Embryonic facial prominence (tissue), 1 donor: ENCODE results near the gene PGAM2.

Experiments
- DNase-seq: peaks from one replicate; pipeline ENCODE4 v3.0.0-alpha.2; 2016; ENCODE audit errors: extremely low spot score

The PGAM2 gene

DNA sequence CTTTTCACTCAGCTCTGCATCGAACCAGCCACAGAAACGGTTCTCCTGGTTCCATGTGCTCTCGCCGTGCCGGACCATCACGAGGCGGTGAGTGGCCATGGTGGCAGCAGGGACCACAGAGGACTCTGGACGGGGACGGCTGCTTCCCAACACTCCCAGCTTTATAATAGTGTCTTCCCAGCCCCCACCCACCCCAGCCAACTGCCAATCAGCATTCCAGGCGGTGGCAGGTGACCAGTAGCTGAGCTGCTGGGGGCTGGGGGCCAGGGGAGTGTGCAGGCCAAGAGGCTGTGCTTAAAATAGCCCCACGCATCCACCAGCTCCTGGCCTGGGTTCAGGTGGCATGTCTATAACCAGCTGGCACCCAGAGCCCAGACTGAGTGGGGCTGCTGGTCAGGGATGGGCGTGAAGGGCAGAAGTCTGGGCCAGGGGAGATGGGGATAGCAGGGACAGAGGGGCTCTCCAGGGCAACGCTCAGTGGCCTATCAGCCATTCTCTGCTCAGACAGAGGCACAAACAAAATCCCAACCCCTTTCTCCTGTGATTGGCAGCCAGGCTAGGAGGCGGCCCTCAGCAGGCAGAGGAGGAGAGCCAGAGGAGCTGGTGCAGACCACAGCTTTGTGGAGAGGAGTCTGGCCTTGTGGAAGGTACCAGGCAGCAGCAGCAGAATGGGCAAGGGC lies at the start of gene PGAM2:
PGAM2 (minus strand) TSS at position 137 of the 680 bp plus-strand sequence; CDS start at position 99, 38 bp downstream.
- no peak for DNase-seq

DNA sequence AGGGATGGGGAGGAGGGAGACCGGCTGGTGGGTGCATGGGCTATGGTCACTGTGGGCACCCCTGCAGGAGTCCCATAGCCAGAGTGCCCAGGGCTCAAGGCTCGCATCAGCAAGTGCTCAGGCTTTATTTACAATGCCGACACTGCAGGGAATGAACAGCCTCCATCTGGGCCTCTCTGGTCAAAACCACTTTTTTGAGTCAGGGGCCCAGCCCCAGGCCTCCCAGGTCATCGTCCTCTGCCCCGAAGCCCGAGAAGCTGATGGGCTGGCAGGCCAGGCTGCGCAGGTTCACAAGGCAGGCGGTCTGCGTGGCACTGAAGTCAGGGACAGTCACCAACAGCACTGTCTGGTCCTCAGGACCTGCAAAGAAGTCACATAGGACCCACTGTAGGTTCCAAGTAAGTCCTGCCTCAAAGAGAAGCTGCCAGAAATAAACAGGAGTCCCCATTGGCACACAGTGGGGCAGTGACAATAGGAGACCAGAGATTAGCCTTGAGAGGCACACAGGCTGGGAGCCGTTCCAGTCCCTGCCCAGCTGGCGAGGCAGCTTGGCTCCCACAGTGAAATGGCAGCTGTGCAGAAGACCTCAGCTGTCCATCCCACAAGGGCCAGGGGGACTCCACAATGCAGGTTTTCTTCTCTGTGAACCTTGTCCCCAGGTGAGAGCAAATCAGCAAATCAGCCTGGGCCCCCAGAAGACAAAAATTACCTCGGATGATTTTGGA lies 49.4 kb upstream of the PGAM2 start:
- DNase-seq = no peak

GRCh38 chr7:44113764-44114354 lies 48.5 kb upstream of the PGAM2 start:
- DNase-seq = no peak

GRCh38 chr7:44112997-44113763 lies 47.8 kb upstream of the PGAM2 start:
- DNase-seq = no peak

GRCh38 chr7:44112231-44112996 lies 47.0 kb upstream of the PGAM2 start:
- DNase-seq = no peak

- DNase-seq = no peak
Observed at GRCh38 chr7:44111761-44112160, 46.4 kb upstream of the PGAM2 start.

GRCh38 chr7:44110719-44111635 lies 45.6 kb upstream of the PGAM2 start:
- DNase-seq = no peak

DNA sequence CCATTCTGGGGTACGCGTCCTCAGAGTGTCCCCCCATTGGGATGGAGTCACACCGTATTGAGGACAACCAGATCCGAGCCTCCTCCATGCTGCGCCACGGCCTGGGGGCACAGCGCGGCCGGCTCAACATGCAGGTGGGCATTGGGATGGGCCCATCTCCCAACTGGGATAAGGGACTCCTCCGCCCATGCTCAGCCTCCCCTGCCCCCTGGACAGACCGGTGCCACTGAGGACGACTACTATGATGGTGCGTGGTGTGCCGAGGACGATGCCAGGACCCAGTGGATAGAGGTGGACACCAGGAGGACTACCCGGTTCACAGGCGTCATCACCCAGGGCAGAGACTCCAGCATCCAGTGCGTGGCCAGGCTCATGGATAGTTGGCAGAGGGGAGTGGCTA lies 44.6 kb upstream of the PGAM2 start:
- no peak for DNase-seq

DNA sequence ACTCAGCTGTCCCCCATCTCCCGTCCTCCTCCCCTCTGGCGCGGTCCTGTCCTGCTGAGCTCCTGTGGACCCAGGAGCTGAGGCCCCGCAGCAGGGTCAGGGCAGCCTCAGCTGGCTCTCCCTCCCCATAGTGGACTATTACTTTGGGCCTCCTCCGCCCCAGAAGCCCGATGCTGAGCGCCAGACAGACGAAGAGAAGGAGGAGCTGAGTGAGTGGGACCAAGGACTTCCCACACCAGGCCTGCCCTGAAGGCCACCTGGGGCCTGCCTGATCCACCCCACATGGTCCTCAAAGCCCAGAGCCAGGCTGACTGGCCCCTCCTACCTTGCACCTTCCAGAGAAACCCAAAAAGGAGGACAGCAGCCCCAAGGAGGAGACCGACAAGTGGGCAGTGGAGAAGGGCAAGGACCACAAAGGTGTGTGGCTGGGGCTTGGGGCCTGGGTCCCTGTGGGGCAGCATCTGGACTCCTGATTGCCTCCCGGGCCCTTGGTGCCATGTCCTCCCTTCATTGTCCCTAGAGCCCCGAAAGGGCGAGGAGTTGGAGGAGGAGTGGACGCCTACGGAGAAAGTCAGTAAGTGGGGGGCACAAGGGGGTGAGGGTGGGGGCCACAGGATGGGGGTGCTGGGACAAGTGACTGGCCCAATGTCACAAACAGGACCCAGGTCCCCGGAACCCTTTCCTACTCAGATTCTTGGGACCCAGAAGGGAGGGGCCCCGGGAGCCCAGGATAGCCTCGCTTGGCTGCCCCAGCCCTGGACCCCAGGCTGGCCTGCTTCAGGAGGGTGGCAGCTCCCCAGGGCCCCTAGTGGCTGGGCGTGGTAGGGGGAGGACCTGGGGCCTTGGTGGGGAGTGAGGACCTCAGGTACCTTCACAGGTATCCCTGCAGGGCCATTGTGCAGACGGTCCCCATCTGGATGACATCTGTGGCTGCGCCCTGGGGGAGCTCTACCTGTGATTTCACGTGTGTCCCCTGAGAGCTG lies 43.7 kb upstream of the PGAM2 start:
- DNase-seq = no peak

DNA sequence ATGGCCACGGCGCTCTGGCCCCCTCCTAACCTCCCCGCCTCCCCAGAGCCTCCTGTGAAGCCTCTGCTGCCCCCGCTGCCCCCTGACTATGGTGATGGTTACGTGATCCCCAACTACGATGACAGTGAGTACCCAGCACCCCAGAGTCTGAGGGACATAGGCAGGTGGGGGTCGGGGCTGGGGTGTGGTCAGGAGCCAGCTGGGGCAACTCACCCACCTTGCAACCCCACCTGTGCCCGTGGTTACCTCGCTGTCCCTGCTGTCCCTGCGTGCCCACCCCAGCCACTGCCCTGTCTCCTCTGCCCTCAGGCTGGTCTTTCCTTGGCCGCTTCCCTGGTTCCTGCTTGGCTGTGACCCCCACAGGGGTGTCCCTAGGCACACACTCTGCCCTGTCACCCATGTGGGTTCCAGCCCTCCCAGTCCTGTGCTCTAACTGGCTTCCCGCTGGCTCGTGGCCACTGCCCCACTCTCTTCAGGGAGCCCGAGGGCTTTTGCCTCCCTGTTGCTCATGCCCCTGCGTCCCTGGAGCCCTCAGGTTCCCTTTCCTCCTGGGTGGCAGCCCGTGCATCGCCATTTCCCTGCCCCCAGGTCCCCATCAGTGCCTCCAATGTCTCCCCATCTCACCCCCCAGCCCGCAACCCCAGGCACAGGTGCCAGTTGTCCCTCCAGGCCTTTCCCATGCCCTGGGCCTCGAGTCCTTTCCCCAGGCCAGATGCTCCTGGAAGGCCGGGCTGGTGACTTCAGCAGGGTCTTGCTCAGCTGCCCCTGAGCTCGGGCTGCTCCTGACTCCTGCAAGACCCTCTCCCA lies 42.8 kb upstream of the PGAM2 start:
- no peak for DNase-seq

DNA sequence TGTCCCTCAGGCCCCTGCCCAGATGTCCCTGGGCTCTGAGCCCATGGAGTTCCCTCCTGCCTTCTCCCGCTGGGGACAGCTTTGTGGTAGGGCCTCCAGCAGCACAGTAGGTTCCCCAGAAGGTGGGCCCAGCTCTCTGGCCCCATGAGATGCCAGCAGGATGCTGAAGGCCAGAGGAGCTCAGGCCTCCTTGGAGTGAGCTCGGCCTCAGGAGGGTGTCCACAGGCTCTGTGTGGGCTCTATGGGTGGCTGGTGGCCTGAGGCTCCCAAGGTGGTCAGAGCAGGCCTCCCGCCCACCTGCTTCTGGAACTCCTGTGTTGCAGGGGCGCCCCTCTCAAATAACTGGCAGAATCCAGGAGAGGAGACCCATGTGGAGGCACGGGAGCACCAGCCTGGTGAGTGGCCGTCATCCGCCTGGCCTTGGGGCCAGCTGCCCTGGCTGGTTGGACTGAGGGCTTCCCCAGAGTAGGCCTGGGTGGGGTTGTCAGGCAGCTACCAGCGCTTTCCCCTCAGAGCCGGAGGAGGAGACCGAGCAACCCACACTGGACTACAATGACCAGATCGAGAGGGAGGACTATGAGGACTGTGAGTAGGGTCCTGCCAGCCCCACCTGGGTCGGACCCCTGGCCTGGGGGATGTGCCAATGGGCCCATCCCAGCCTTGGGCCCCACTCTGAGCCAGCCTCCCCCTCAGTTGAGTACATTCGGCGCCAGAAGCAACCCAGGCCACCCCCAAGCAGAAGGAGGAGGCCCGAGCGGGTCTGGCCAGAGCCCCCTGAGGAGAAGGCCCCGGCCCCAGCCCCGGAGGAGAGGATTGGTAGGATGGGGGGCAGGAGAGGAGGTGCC lies 42.0 kb upstream of the PGAM2 start:
- no peak for DNase-seq

DNA sequence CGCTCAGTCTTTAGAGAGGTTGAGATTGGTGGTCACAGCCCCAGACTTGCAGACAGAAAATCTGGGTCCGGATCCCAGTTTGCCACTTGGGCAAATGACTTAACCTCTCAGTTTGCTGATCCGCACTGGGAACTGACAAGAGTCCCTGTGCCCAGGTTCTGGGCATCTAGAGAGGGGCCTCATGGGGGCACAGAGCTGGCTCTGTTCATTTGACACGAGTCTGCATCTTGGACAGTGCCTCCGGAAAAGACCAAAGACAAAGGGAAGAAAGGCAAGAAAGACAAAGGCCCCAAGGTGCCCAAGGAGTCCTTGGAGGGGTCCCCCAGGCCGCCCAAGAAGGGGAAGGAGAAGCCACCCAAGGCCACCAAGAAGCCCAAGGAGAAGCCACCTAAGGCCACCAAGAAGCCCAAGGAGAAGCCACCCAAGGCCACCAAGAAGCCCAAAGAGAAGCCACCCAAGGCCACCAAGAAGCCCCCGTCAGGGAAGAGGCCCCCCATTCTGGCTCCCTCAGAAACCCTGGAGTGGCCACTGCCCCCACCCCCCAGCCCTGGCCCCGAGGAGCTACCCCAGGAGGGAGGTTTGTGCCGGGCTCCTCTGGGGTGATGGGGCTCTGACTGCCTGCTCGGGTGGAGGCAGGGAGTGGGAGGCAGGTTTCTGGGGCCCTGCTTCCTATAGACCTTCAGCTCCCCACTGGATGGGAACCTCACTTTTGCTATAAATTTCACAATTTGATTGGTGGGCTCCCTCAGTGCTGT lies 41.1 kb upstream of the PGAM2 start:
- no peak for DNase-seq

- no peak for DNase-seq
Observed at GRCh38 chr7:44105832-44106231, 40.5 kb upstream of the PGAM2 start.

- no peak for DNase-seq
Observed at GRCh38 chr7:44104860-44105771, 39.7 kb upstream of the PGAM2 start.
